NCI-H226 (cell line): ENCODE results near the gene TIAM2.
"Not testable (repeated sequence)": the region's sequence is repeated elsewhere in the genome, so short reads cannot be mapped to it uniquely, and the experiment has no call there.

ENCODE experiments used
- DNase-seq: peaks from one replicate; pipeline ENCODE4 v3.0.0-alpha.2; 2015

Gene TIAM2

DNA sequence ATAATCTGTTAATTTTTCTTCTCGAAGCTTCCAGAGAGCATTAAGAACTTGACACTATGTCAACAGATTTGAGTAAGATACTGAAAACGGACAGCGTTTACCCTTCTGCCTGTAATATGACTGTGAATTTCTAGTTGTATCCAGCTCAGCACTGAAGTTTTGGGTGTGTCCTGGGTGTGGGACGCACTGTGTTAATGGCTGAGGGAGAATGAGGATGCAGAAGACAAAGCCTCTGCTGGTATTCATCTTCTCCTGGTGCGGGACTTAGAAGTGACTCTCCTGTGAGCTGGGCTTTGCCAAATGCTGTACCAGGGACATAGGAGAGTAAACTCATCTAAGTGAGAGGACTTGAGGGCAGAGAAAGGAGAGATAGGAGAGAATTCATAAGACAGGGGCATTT lies 178.4 kb downstream of the TIAM2 start:
- DNase-seq = no peak

DNA sequence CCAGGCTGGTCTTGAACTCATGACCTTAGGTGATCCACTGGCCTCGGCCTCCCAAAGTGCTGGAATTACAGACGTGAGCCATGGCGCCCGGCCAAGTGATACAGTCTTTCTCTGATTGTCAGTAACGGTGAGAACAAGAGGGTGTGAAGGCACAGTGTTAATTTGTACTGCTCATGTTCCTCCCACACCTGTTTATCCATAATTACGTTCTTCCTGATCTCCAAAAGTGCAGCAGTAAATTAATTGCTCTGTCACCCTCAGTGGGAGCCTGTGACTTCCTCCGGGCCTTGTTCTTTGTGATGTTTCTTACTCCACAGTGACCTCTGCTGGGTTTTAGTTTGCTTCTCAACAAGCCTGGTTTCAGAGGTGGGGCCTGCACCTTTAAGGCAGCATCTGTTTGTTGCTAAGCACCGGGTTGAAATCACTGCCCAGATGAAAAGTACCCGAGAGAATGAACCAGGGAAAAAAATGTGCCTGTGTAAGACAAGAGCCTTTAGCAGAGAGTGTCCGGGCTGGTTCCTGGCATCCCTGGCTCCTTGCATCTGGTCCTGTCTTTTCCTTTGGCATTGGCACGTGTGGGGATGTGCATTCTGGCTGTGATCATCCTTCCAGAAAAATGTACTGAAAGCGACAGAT lies 179.6 kb downstream of the TIAM2 start:
- DNase-seq = peak; percentile 61

GRCh38 chr6:155177363-155177961 lies 182.3 kb downstream of the TIAM2 start:
- DNase-seq = no peak

DNA sequence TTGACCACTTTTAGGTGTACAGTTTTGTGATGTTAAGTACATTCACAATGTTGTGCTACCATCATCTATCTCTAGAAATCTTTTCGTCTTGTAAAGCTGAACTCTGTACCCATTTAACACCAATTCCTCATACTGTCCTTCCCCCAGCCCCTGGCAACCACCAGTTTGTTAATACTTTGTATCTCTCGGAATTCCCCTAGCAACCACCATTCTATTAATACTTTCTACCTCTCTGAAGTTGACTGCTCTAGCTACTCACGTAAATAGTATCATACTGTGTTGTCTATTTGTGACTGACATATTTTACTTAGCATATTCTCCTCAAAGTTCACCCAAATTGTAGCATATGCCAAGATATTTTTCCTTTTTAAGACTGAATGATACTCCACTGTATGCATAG lies 186.4 kb downstream of the TIAM2 start:
- DNase-seq = no peak

- DNase-seq = no peak
Observed at GRCh38 chr6:155182103-155182502, 187.0 kb downstream of the TIAM2 start.

GRCh38 chr6:155183095-155183494 lies 188.0 kb downstream of the TIAM2 start:
- DNase-seq = no peak

DNA sequence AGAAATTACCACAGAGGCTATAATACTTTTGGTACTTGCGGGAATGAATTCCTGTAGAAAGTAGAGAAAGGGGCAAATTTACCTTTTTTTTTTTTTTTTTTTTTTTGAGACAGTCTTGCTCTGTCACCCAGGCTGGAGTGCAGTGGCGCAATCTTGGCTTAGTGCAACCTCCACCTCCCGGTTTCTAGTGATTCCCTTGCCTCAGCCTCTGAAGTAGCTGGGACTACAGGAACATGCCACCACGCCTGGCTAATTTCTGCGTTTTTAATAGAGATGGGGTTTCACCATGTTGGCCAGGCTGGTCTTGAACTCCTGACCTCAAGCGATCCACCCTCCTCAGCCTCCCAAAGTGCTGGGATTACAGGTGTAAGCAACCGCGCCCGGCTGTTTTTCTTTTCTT lies 189.9 kb downstream of the TIAM2 start:
- DNase-seq = not testable (repeated sequence)

GRCh38 chr6:155185544-155185943 lies 190.4 kb downstream of the TIAM2 start:
- DNase-seq = peak; percentile 56

DNA sequence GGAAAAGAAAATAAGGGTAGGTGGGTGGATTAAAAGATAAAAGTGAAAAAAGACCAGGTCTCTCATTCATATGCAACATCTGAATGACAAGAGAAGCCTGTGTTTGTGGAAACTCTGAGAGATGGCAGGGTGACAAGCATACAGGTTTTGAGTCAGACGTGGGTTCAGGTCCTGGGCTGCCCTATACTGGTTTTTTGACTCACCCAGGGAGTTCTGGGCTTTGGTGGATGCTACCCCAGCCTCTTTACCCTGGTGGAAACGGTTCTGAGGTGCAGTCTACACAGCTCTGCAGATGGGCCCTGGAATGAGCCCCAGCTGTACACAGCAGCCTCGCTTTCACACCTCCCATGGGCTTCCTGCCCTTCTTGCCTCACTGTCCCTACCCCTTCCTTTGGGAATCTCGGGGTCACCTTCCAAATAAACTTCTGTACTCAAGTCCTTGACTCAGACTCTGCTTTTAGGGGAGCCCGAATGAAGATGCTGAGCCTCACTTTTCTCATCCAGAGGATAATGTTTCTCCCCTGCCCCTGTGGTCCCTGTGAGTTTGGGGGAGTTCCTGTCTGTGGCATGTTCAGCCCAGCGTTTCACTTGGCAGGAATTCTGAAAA lies 191.0 kb downstream of the TIAM2 start:
- DNase-seq = no peak

- DNase-seq = no peak
Observed at GRCh38 chr6:155187106-155187505, 192.0 kb downstream of the TIAM2 start.

- no peak for DNase-seq
Observed at GRCh38 chr6:155187994-155188706, 193.0 kb downstream of the TIAM2 start.

DNA sequence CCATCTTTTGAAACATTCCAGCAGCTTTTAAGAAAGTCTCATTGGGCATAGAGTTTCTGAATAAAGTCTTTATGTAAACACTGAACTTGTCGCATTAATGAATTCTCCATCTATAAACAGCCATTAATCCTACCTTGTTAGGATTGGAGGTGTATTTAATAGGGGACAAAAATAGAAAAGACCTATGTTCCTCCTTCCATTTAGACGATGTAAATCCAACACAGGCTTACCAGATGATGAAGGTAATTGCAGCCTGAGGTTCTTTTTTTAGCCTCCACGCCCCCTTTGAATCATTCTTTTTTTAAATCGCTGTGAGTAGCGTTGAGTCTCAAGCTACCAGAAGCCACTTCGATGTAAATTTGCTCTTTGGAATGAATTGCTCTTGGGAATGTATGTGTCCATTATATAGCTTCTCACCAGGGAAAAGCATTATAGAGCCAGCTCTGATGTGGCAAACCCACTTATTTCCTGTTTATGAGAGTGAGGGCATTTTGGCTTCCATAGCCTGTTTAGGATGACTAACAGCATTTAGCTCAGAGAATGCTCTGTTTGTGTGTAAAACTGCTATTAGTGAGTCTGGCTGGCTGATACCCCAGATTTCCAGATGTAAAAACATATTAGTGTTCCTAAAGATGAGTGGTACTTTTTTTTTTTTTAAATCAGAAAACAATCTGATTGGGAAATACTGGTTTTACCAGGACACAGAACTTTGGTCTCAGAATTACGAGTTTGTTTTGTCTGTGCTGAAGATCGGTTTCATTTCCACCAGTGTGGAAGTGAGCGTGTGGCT lies 193.8 kb downstream of the TIAM2 start:
- peak; percentile 63 for DNase-seq

DNA sequence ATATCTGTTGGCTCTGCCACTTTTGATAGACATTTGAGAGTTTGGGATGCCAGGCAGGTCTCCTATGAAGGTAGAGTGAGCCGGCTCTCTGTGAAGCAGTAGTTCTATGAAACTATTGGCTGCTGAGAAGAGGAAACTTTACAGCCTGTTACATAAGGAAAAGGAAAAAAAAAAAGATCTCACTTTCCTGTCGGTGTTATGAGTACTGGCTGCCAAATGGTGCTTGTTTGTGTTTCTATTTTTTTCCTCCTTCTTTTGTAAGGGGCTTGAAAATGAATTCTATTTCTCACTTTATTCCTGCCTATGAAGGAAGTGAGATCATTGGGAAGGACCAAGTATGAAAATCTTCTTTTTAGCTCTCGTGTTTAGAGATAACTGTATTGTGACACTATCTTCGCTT lies 195.6 kb downstream of the TIAM2 start:
- DNase-seq = no peak

DNA sequence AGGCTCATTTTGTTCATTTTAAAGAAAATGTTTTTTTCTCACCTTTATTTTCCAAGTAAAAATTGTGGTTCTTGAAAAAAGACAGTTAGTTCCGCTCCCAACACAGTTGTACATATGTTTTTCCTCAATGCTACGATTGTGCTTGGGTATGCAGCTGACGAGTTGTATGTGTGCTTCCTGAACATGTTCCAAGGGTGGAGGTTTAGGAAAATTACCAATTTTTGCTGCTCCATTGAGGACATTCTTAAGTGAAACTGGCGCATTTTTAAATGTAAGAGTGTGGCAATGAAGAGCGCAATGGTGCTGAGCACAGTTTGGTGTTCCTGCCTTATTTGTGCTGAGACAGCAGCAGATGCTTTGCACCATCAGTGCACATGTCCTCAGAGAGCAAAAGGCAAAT lies 198.4 kb downstream of the TIAM2 start:
- no peak for DNase-seq

DNA sequence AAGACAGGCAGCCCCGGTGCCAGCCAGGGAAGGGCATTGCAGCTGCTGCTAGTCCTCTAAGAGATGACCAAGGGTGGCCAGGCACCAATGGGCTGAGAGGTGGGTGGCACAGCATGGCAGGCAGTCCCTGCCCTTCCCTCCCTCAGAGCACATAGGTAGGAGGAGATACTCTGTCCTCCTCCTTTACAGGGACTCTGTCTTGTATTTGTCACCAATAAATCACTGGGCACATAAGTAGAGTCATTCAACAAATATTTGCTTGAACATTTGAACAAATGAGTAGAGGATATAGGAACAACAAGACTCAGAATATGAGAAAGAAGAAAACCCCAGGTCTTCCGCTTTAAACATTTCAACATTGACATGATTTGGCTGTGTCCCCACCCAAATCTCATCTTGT lies 199.3 kb downstream of the TIAM2 start:
- DNase-seq = no peak

- DNase-seq = no peak
Observed at GRCh38 chr6:155195903-155196302, 200.8 kb downstream of the TIAM2 start.

GRCh38 chr6:155196911-155197310 lies 201.8 kb downstream of the TIAM2 start:
- DNase-seq = no peak

- DNase-seq = no peak
Observed at GRCh38 chr6:155197932-155198331, 202.8 kb downstream of the TIAM2 start.

GRCh38 chr6:155200012-155200411 lies 204.9 kb downstream of the TIAM2 start:
- no peak for DNase-seq

GRCh38 chr6:155201461-155202226 lies 206.5 kb downstream of the TIAM2 start:
- DNase-seq = peak; percentile 75

GRCh38 chr6:155207223-155207622 lies 212.1 kb downstream of the TIAM2 start:
- DNase-seq = no peak

DNA sequence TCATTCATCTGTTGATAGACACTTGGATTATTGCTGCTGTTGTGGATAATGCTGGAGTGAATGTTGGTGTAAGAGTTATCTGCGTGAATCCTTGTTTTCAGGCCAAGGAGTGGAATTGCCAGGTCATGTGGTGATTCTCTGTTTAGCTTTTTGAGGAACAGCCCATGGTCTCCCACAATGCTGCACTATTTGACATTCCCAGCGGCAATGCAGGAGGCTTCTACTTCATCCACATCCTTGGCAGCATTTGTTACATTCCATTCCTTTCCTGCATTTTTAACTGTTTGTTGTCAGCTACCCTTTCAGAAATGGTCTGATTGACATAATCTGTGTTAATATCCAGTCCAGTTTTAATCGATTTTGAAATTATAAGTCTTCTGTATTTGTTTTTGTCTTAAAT lies 217.0 kb downstream of the TIAM2 start:
- no peak for DNase-seq
